Liver (tissue), 9 donors: Measurements from ENCODE around the gene PCDHA1. TPM values are rescaled to one million over a fixed set of nuclear protein-coding genes. Genes with fewer than 3 reads are reported as not detected.

ENCODE experiments used
- DNase-seq: peaks from one replicate; pipeline ENCODE4 v3.0.0-alpha.2; 2017; ENCODE audit warnings: low spot score
- H3K27ac ChIP-seq, 2 donors: one replicate each; pipeline ENCODE4 v1.7.0; 2013; ENCODE audit warnings: inconsistent platforms in 2 of 2, low read length in 2 of 2, control low read depth in 1 of 2, low read depth in 1 of 2, mild to moderate bottlenecking in 1 of 2
- H3K27me3 ChIP-seq, 4 donors: one replicate each; pipeline versions ENCODE4 v1.6.1 to v1.7.0; 2013; ENCODE audit warnings: low read length in 3 of 4, inconsistent platforms in 1 of 4, mild to moderate bottlenecking in 1 of 4, moderate library complexity in 1 of 4; ENCODE audit not compliant: control insufficient read depth in 4 of 4, insufficient read depth in 4 of 4
- H3K36me3 ChIP-seq, 4 donors: one replicate each; pipeline versions ENCODE4 v1.6.1 to v1.7.0; 2013; ENCODE audit warnings: low read length in 3 of 4, mild to moderate bottlenecking in 3 of 4, low read depth in 1 of 4, moderate library complexity in 1 of 4; ENCODE audit not compliant: control insufficient read depth in 4 of 4, insufficient read depth in 3 of 4
- H3K4me1 ChIP-seq, 4 donors: one replicate each; pipeline versions ENCODE4 v1.6.1 to v1.7.0; 2013; ENCODE audit warnings: low read length in 3 of 4, mild to moderate bottlenecking in 3 of 4, moderate library complexity in 1 of 4; ENCODE audit not compliant: control insufficient read depth in 4 of 4, insufficient read depth in 4 of 4
- H3K4me3 ChIP-seq, 3 donors: one replicate each; pipeline versions ENCODE4 v1.6.1 to v1.7.0; 2013; ENCODE audit warnings: low read length in 3 of 3, control low read depth in 1 of 3, low read depth in 1 of 3, mild to moderate bottlenecking in 1 of 3
- H3K9ac ChIP-seq, 2 donors: one replicate each; pipeline ENCODE4 v1.7.0; 2013; ENCODE audit warnings: low read length in 2 of 2, mild to moderate bottlenecking in 2 of 2, moderate library complexity in 2 of 2, control low read depth in 1 of 2, low read depth in 1 of 2
- H3K9me3 ChIP-seq, 4 donors: one replicate each; pipeline versions ENCODE4 v1.6.1 to v1.7.0; 2013; ENCODE audit warnings: low read length in 3 of 4; ENCODE audit not compliant: control insufficient read depth in 4 of 4
- EGR1 ChIP-seq, 2 donors: IDR thresholded peaks; 2 replicates each; pipeline ENCODE4 v1.6.1; 2016 to 2018; ENCODE audit warnings: antibody characterized with exemption in 2 of 2, low read depth in 2 of 2
- FOXA1 ChIP-seq: IDR thresholded peaks from 2 replicates; pipeline ENCODE4 v1.6.1; 2016; ENCODE audit warnings: antibody characterized with exemption
- FOXA2 ChIP-seq: IDR thresholded peaks from 2 replicates; pipeline ENCODE4 v1.6.1; 2016; ENCODE audit warnings: antibody characterized with exemption
- GABPA ChIP-seq, 2 donors: IDR thresholded peaks in 1 of 2; conservative IDR thresholded peaks in 1 of 2; 2 replicates each; pipeline ENCODE4 v1.6.1; 2016; ENCODE audit warnings: antibody characterized with exemption in 2 of 2, mild to moderate bottlenecking in 1 of 2, moderate library complexity in 1 of 2
- HNF4A ChIP-seq, 2 donors: conservative IDR thresholded peaks; 2 replicates each; pipeline ENCODE4 v1.6.1; 2016; ENCODE audit warnings: antibody characterized with exemption in 2 of 2, mild to moderate bottlenecking in 2 of 2
- HNF4G ChIP-seq: IDR thresholded peaks from 2 replicates; pipeline ENCODE4 v1.6.1; 2016; ENCODE audit warnings: antibody characterized with exemption
- JUND ChIP-seq, 2 donors: IDR thresholded peaks; 2 replicates each; pipeline ENCODE4 v1.6.1; 2016; ENCODE audit warnings: antibody characterized with exemption in 2 of 2
- NR2F2 ChIP-seq: IDR thresholded peaks from 2 replicates; pipeline ENCODE4 v1.6.1; 2016; ENCODE audit warnings: antibody characterized with exemption
- RAD21 ChIP-seq, 2 donors: IDR thresholded peaks; 2 replicates each; pipeline ENCODE4 v1.6.1; 2016; ENCODE audit warnings: antibody characterized with exemption in 2 of 2, mild to moderate bottlenecking in 2 of 2
- RXRA ChIP-seq, 2 donors: IDR thresholded peaks; 2 replicates each; pipeline ENCODE4 v1.6.1; 2017 to 2018; ENCODE audit warnings: antibody characterized with exemption in 2 of 2, mild to moderate bottlenecking in 1 of 2
- SP1 ChIP-seq: IDR thresholded peaks from 2 replicates; pipeline ENCODE4 v1.6.1; 2018; ENCODE audit warnings: antibody characterized with exemption, mild to moderate bottlenecking
- TAF1 ChIP-seq: conservative IDR thresholded peaks from 2 replicates; pipeline ENCODE4 v1.6.1; 2016; ENCODE audit warnings: antibody characterized with exemption, mild to moderate bottlenecking
- YY1 ChIP-seq: IDR thresholded peaks from 2 replicates; pipeline ENCODE4 v1.6.1; 2016; ENCODE audit warnings: antibody characterized with exemption, mild to moderate bottlenecking
- WGBS: extraction: QIAGEN DNeasy Blood & Tissue Kit; methylation state at CpG from one replicate; pipeline ENCODE4 v1.1.7; 2013; 5-methylcytosine and 5-hydroxymethylcytosine counted together
- polyA plus RNA-seq, 2 donors: library from polyadenylated mRNA; stranded (reverse) in 1 of 2; unstranded in 1 of 2; fragments of 200-250 nt in 1 of 2; fragments of >200 nt in 1 of 2; fragmentation: Nextera tagmentation in 1 of 2; extraction: Ambion mirVana in 1 of 2; gene quantifications; one replicate each; pipeline versions ENCODE4 v1.2.1 to v1.2.3, GENCODE V29; 2013 to 2015
- total RNA-seq, 2 donors: library from RNA; depleted of rRNA; stranded (reverse); fragments of >200 nt; gene quantifications; one replicate each; pipeline ENCODE4 v1.2.3, GENCODE V29; 2014
- TF ChIP-seq, protein P1 (sequence below): fragments of 150-350 bp; IDR thresholded peaks from 2 replicates; pipeline ENCODE4 v1.5.1; 2017; ENCODE audit warnings: improper control_type of control experiment, low read depth, low read length; ENCODE audit not compliant: missing input control
- TF ChIP-seq, protein P2 (sequence below): IDR thresholded peaks from 2 replicates; pipeline ENCODE4 v1.6.1; 2016; ENCODE audit warnings: antibody characterized with exemption, mild to moderate bottlenecking
- TF ChIP-seq, protein P3 (sequence below): IDR thresholded peaks from 2 replicates; pipeline ENCODE4 v1.6.1; 2016; ENCODE audit warnings: antibody characterized with exemption
- TF ChIP-seq, protein P4 (sequence below): IDR thresholded peaks from 2 replicates; pipeline ENCODE4 v1.6.1; 2016; ENCODE audit warnings: antibody characterized with exemption
- TF ChIP-seq, protein P5 (sequence below): IDR thresholded peaks from 2 replicates; pipeline ENCODE4 v1.6.1; 2016; ENCODE audit warnings: antibody characterized with exemption
- donor health status: healthy.
- donor health status: healthy.
- donor health status: healthy.
- donor health status: healthy.
- donor health status: healthy.

The PCDHA1 gene
- total and polyA plus RNA-seq, 4 donors = not detected

DNA sequence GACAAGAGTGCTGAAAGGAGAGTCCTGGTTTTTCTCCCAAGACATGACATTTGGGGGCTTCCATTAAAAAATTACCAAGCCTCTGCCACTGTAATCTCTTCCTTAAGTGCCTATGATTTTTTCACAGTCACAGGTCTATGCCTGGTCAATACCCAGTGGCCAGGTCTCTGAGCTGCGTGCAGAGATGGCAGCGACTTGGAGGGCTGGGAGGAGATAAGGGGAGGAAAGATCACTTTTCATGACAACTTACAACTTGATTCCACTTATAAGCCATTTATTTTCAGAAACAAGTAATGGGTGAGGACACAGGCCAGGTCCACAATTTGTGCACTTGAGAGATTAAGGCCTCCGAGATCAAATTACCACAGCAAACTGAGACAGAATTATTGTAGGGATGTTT, 178.4 kb downstream of the PCDHA1 start:
- Histone ChIP-seq H3K27me3 (peaks cover 0 to 9% (median 5%) of the 10 kb centered on the region in 4 donors), H3K4me3 (no peak overlapping the region), H3K27ac (no peak overlapping the region), H3K4me1 (peaks cover 0 to 20% (median 12%) of the 10 kb centered on the region in 4 donors), H3K9me3 (peaks cover 0 to 4% (median 0%) of the 10 kb centered on the region in 4 donors), H3K36me3 (no peaks in the 10 kb centered on the region), H3K9ac (no peak overlapping the region)
- no peak for TF ChIP-seq EGR1 (IDR thresholded peaks at IDR 0.05; ENCODE audit: low read depth in 2 of 2)
- no peak for TF ChIP-seq FOXA1
- no peak for TF ChIP-seq RXRA (IDR thresholded peaks at IDR 0.05)
- TF ChIP-seq, protein P1, sequence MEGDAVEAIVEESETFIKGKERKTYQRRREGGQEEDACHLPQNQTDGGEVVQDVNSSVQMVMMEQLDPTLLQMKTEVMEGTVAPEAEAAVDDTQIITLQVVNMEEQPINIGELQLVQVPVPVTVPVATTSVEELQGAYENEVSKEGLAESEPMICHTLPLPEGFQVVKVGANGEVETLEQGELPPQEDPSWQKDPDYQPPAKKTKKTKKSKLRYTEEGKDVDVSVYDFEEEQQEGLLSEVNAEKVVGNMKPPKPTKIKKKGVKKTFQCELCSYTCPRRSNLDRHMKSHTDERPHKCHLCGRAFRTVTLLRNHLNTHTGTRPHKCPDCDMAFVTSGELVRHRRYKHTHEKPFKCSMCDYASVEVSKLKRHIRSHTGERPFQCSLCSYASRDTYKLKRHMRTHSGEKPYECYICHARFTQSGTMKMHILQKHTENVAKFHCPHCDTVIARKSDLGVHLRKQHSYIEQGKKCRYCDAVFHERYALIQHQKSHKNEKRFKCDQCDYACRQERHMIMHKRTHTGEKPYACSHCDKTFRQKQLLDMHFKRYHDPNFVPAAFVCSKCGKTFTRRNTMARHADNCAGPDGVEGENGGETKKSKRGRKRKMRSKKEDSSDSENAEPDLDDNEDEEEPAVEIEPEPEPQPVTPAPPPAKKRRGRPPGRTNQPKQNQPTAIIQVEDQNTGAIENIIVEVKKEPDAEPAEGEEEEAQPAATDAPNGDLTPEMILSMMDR = no peak
- no peak for TF ChIP-seq FOXA2
- TF ChIP-seq, protein P2, sequence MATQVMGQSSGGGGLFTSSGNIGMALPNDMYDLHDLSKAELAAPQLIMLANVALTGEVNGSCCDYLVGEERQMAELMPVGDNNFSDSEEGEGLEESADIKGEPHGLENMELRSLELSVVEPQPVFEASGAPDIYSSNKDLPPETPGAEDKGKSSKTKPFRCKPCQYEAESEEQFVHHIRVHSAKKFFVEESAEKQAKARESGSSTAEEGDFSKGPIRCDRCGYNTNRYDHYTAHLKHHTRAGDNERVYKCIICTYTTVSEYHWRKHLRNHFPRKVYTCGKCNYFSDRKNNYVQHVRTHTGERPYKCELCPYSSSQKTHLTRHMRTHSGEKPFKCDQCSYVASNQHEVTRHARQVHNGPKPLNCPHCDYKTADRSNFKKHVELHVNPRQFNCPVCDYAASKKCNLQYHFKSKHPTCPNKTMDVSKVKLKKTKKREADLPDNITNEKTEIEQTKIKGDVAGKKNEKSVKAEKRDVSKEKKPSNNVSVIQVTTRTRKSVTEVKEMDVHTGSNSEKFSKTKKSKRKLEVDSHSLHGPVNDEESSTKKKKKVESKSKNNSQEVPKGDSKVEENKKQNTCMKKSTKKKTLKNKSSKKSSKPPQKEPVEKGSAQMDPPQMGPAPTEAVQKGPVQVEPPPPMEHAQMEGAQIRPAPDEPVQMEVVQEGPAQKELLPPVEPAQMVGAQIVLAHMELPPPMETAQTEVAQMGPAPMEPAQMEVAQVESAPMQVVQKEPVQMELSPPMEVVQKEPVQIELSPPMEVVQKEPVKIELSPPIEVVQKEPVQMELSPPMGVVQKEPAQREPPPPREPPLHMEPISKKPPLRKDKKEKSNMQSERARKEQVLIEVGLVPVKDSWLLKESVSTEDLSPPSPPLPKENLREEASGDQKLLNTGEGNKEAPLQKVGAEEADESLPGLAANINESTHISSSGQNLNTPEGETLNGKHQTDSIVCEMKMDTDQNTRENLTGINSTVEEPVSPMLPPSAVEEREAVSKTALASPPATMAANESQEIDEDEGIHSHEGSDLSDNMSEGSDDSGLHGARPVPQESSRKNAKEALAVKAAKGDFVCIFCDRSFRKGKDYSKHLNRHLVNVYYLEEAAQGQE = no peak
- TF ChIP-seq, protein P3, sequence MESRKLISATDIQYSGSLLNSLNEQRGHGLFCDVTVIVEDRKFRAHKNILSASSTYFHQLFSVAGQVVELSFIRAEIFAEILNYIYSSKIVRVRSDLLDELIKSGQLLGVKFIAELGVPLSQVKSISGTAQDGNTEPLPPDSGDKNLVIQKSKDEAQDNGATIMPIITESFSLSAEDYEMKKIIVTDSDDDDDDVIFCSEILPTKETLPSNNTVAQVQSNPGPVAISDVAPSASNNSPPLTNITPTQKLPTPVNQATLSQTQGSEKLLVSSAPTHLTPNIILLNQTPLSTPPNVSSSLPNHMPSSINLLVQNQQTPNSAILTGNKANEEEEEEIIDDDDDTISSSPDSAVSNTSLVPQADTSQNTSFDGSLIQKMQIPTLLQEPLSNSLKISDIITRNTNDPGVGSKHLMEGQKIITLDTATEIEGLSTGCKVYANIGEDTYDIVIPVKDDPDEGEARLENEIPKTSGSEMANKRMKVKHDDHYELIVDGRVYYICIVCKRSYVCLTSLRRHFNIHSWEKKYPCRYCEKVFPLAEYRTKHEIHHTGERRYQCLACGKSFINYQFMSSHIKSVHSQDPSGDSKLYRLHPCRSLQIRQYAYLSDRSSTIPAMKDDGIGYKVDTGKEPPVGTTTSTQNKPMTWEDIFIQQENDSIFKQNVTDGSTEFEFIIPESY = no peak
- no peak for TF ChIP-seq NR2F2
- TF ChIP-seq, protein P4, sequence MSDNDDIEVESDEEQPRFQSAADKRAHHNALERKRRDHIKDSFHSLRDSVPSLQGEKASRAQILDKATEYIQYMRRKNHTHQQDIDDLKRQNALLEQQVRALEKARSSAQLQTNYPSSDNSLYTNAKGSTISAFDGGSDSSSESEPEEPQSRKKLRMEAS = no peak
- TF ChIP-seq HNF4A (conservative IDR thresholded peaks at IDR 0.05) = no peak
- TF ChIP-seq HNF4G = no peak
- no peak for TF ChIP-seq RAD21 (IDR thresholded peaks at IDR 0.05)
- TF ChIP-seq YY1 = no peak
- TF ChIP-seq SP1 = no peak
- no peak for TF ChIP-seq TAF1
- no peak for TF ChIP-seq GABPA (IDR thresholded peaks at IDR 0.05 in 1 of 2, conservative IDR thresholded peaks at IDR 0.05 in 1 of 2)
- TF ChIP-seq, protein P5, sequence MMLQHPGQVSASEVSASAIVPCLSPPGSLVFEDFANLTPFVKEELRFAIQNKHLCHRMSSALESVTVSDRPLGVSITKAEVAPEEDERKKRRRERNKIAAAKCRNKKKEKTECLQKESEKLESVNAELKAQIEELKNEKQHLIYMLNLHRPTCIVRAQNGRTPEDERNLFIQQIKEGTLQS = no peak
- no peak for TF ChIP-seq JUND (IDR thresholded peaks at IDR 0.05)
- WGBS = 51% methylated on average over 3 of the region's 3 CpGs
- DNase-seq = no peak
